Measurements from ENCODE around the gene KDM6A.
"Not testable (repeated sequence)": the region's sequence is repeated elsewhere in the genome, so short reads cannot be mapped to it uniquely, and the experiment has no call there.

The KDM6A gene

GRCh38 chrX:44844204-44844603 is 28.8 kb upstream of the KDM6A start:
- no peak overlapping the region for H3K4me3 ChIP-seq (ENCODE audit: low read depth, low read length)
- TF ChIP-seq, protein P1, sequence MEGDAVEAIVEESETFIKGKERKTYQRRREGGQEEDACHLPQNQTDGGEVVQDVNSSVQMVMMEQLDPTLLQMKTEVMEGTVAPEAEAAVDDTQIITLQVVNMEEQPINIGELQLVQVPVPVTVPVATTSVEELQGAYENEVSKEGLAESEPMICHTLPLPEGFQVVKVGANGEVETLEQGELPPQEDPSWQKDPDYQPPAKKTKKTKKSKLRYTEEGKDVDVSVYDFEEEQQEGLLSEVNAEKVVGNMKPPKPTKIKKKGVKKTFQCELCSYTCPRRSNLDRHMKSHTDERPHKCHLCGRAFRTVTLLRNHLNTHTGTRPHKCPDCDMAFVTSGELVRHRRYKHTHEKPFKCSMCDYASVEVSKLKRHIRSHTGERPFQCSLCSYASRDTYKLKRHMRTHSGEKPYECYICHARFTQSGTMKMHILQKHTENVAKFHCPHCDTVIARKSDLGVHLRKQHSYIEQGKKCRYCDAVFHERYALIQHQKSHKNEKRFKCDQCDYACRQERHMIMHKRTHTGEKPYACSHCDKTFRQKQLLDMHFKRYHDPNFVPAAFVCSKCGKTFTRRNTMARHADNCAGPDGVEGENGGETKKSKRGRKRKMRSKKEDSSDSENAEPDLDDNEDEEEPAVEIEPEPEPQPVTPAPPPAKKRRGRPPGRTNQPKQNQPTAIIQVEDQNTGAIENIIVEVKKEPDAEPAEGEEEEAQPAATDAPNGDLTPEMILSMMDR (IDR thresholded peaks at IDR 0.05; ENCODE audit: insufficient read depth, low read depth, low read length, missing control alignments) = no peak
- no peak for DNase-seq (ENCODE audit: low read depth)

GRCh38 chrX:44850891-44851290 is 22.1 kb upstream of the KDM6A start:
- DNase-seq (ENCODE audit: low read depth); H3K4me3 ChIP-seq (ENCODE audit: low read depth, low read length): not testable (repeated sequence)

DNA sequence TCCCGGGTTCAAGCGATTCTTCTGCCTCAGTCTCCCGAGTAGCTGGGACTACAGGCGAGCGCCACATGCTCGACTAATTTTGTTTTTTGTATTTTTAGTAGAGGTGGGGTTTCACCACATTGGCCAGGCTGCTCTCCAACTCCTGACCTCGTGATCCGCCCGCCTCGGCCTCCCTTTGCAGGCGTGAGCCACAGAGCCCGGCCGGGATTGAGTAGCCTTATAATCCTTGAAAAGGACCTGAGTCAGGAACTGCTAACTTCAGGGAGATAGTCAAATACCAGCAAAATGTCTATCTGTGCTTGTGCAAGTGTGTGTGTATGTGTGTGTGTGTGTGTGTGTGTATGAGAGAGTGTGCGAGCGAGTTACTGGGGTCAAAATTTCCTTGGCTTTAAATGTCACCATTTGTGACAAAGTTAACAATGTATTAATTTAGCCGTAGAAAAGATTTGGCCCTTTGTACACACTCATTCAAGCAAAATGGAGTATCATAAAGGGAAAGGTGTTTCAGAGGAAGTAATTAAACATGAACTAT is 1.8 kb upstream of the KDM6A start:
- no peak for DNase-seq (ENCODE audit: low read depth)
- TF ChIP-seq, protein P1 (IDR thresholded peaks at IDR 0.05; ENCODE audit: insufficient read depth, low read depth, low read length, missing control alignments) = no peak
- H3K4me3 ChIP-seq (ENCODE audit: low read depth, low read length) = peak overlapping the region; percentile 63

- TF ChIP-seq, protein P1 (IDR thresholded peaks at IDR 0.05; ENCODE audit: insufficient read depth, low read depth, low read length, missing control alignments) = no peak
- DNase-seq (ENCODE audit: low read depth) = no peak
- peak overlapping the region; percentile 63 for H3K4me3 ChIP-seq (ENCODE audit: low read depth, low read length)
Observed at GRCh38 chrX:44871931-44872820, 812 bp upstream of the KDM6A start.

GRCh38 chrX:44873415-44874276 is 658 bp downstream of the KDM6A start:
- peak; percentile 43 for DNase-seq (ENCODE audit: low read depth)

GRCh38 chrX:44874420-44875184 is 1.6 kb downstream of the KDM6A start:
- peak; percentile 54 for DNase-seq (ENCODE audit: low read depth)
- H3K4me3 ChIP-seq (ENCODE audit: low read depth, low read length) = peak overlapping the region; percentile 92
- TF ChIP-seq, protein P1 (IDR thresholded peaks at IDR 0.05; ENCODE audit: insufficient read depth, low read depth, low read length, missing control alignments) = no peak

More at GRCh38 chrX:44873415-44874276, 658 bp downstream of the KDM6A start:
- TF ChIP-seq, protein P1 (IDR thresholded peaks at IDR 0.05; ENCODE audit: insufficient read depth, low read depth, low read length, missing control alignments) = no peak
- peak overlapping the region; percentile 92 for H3K4me3 ChIP-seq (ENCODE audit: low read depth, low read length)

Data from GM12865 (cell line).